Activated naive CD4-positive, alpha-beta T cell treated with anti-CD3 and anti-CD28 coated beads, Interleukin-2, amount 10 ng/mL, durations not matched to agents 7 days and 5 days (primary cell): ENCODE results near the gene GLP1R.

Experiments
- CTCF ChIA-PET: fragments of 350-600 bp; sonication (Branson Sonifier 250); formaldehyde crosslinking; loops from one replicate; lab custom pipeline; 2021; ENCODE audit warnings: antibody characterized with exemption; lab: Charles Lee
- DNase-seq: peaks from one replicate; pipeline ENCODE4 v3.0.0-alpha.2; 2020
- H3K27ac Mint-ChIP-seq: one replicate; pipeline ENCODE4 v1.8.0; 2021; ENCODE audit warnings: mild to moderate bottlenecking, moderate library complexity, mixed read lengths
- H3K27me3 Mint-ChIP-seq: one replicate; pipeline ENCODE4 v1.8.0; 2021; ENCODE audit warnings: mild to moderate bottlenecking, mixed read lengths
- H3K36me3 Mint-ChIP-seq: one replicate; pipeline ENCODE4 v1.8.0; 2021; ENCODE audit warnings: mixed read lengths
- H3K4me1 Mint-ChIP-seq: one replicate; pipeline ENCODE4 v1.8.0; 2021; ENCODE audit warnings: mixed read lengths
- H3K4me3 Mint-ChIP-seq: one replicate; pipeline ENCODE4 v1.8.0; 2021; ENCODE audit warnings: mild to moderate bottlenecking, moderate library complexity, mixed read lengths
- H3K9me3 Mint-ChIP-seq: one replicate; pipeline ENCODE4 v1.8.0; 2021; ENCODE audit warnings: mixed read lengths

The GLP1R gene

DNA sequence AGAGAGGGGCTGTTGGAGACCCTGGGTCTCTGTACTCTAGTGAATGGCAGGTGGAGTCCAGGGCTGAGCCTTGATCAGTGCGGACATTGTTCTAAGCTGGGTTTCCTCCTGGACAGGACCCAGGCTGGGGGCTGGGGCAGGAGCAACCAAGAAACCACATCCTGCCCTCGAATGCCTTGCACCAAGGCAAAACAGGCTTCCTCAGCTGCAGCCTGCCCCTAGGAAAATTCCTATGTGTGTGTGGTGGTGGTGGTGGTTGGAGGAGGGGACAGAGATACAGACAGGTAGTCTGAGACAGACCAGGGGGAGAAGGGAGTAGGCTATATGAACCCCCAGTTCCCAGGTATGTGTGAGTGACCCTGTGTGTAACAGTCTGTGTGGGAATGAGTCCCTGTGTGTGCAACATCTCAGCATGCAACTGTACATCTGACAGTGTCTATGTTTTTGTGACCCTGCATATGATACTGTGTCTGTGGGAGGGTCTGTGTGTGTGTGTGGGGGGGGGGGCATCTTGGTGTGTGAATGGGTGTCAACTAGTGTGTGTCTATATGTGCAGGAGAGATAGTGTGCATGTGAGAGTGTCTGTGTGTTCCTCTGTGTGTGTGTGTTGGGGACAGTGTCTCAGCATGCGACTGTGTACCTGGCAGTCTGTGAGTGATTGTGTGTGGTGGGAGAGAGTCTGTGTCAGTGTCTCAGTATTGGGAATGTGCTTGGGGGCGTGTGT lies 3.0 kb downstream of the GLP1R start:
- H3K27ac Mint-ChIP-seq = no peak overlapping the region
- peaks cover 73% of the 10 kb centered on the region for H3K27me3 Mint-ChIP-seq
- DNase-seq = no peak

DNA sequence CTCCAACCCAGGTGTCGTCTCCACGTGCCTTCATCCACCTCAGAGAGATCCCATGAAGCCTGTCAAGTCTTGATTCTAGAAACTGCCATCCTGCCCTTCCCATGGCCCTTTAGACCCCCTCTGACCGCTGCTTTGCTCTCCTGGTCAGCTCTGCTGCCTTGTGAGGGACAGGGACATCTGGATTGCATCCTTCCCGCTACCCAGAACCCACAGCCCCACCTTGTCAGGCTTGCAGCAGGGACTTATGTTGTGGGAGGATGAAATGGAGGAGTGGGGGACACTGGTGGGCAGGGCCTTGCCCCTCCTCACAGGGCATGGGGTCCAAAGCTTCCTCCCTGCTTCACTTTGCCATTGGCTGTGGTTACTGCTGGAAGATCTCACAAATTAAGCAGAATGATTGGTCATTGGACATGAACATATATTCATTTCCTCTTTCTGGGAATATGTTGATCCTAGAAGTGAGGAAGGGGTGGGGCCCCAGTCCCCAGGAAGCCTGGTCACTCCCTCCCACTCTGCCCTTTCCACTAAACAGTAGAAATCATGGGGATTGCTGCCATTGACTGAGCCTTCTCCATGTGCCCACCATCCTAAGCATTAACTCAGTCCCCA lies 4.5 kb downstream of the GLP1R start:
- CTCF ChIA-PET = no interaction called here
- no peak overlapping the region for H3K4me3 Mint-ChIP-seq
- H3K36me3 Mint-ChIP-seq = no peaks in the 10 kb centered on the region
- no peaks in the 10 kb centered on the region for H3K9me3 Mint-ChIP-seq
- peaks cover 59% of the 10 kb centered on the region for H3K27me3 Mint-ChIP-seq
- peaks cover 11% of the 10 kb centered on the region for H3K4me1 Mint-ChIP-seq
- DNase-seq = no peak
- no peak overlapping the region for H3K27ac Mint-ChIP-seq

More for the DNA sequence above, 3.0 kb downstream of the GLP1R start:
- H3K36me3 Mint-ChIP-seq = no peaks in the 10 kb centered on the region
- peaks cover 11% of the 10 kb centered on the region for H3K4me1 Mint-ChIP-seq
- H3K4me3 Mint-ChIP-seq = no peak overlapping the region
- no peaks in the 10 kb centered on the region for H3K9me3 Mint-ChIP-seq
- CTCF ChIA-PET = interaction anchor here (1.1 to 1.3 kb wide), 2 partner anchors 9 to 253 kb away, joined by 3 read pairs; no protein-coding TSS in a partner anchor

DNA sequence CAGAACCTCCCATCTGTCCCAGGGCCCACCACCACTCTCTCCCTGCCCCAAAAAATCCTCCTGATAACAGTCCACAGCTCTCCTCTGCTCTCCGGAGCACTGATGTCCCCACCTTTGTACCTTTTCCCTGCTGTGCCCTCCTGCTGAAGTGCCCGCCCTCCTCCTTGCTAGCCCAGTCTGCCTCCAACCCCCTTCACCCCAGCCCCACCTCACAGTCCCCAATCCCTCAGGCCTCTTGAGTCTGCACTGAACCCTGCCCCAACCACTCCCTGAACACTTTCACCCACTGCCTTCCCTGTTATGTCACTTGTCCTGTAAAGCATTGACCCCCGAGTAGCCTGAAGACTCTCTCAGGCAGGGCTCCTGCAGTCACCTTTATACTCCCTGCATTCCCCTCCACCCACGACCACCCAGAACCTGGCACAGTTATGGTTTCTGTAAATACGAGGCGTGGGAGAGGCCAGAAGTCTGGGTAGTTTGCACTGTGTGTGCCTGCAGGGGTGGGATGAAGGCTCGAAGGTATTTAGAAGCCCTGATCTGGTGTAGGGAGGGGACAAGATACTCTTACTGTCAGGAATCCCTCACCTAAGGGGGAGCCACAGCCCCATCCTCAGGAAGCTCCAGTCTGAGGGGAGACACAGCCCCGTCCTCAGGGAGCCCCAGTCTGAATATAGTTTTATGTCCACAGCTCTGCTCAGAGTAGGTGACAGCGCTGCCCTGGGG lies 5.4 kb downstream of the GLP1R start:
- Mint-ChIP-seq H3K4me1 (peaks cover 11% of the 10 kb centered on the region), H3K27me3 (peaks cover 51% of the 10 kb centered on the region), H3K27ac (no peak overlapping the region), H3K4me3 (no peak overlapping the region), H3K36me3 (no peaks in the 10 kb centered on the region), H3K9me3 (no peaks in the 10 kb centered on the region)
- DNase-seq = peak; percentile 5
- CTCF ChIA-PET = no interaction called here

DNA sequence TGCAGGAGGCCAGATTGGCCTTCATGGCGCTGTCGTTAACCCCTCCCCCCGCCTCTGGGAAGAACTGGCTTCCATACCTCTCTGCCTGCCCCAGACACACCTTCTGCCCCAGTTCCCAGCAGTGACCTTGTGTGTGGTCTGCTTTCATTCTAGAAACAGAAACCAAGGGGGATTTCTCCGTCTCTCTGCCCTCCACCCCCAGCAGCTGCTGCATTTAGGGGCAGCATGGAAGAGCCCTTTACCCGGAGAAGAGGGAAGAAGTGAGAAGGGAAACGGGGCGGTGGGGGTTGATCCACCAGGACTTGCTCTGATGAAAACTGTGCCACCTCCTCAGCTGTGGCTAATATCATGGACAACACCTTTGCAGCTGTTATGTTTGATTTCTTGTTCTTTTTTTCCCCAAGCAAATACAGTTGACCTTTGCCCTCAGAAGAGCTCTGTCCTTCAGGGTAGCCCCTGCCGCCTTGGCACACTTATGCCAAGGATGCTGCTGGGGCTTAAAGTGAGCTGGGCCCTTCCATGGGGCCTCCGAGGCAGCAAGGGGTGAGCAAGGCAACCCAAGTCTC lies 6.1 kb downstream of the GLP1R start:
- peak; percentile 2 for DNase-seq
- no peaks in the 10 kb centered on the region for H3K9me3 Mint-ChIP-seq
- H3K27ac Mint-ChIP-seq = no peak overlapping the region
- peaks cover 9% of the 10 kb centered on the region for H3K4me1 Mint-ChIP-seq
- H3K36me3 Mint-ChIP-seq = no peaks in the 10 kb centered on the region
- peaks cover 44% of the 10 kb centered on the region for H3K27me3 Mint-ChIP-seq
- no peak overlapping the region for H3K4me3 Mint-ChIP-seq
- CTCF ChIA-PET = no interaction called here

DNA sequence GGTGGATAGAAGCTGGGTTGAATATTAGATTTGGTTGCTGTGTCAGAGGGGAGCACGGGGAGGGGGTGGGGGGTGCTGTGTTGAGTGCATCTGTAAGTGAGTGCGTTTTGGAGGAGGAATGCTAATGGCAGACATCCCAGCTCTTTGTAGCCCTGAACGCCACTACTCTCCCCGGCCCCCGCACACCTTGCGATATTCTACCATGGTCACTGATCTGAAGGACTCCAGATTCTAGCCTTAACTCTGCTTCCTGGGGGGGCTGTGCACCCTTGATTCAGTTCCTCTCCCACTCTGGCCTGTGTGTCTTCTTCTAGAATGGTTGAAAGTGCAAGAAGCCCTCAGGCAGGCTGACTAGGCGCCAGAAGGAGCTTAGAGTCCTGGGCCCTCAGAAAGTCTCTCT lies 7.1 kb downstream of the GLP1R start:
- H3K36me3 Mint-ChIP-seq = no peaks in the 10 kb centered on the region
- H3K27me3 Mint-ChIP-seq = peaks cover 42% of the 10 kb centered on the region
- CTCF ChIA-PET = no interaction called here
- H3K27ac Mint-ChIP-seq = no peak overlapping the region
- no peak overlapping the region for H3K4me3 Mint-ChIP-seq
- H3K4me1 Mint-ChIP-seq = peaks cover 9% of the 10 kb centered on the region
- peak; percentile 2 for DNase-seq
- no peaks in the 10 kb centered on the region for H3K9me3 Mint-ChIP-seq

DNA sequence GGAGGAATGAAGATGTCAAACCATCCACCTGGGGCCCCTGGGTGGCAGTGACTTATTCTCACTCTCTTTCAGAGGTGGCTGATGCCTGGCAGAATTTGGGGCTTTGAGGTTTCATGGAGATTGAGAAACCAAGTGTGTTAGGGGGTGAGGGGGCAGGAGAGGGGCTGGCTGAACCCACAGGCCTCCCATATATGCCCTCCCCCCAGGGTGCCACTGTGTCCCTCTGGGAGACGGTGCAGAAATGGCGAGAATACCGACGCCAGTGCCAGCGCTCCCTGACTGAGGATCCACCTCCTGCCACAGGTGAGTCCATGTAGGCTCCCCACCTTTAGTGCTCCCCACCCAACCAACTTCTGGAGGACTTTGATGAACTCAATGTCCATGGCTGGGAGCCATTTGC lies 7.6 kb downstream of the GLP1R start:
- Mint-ChIP-seq H3K9me3 (no peaks in the 10 kb centered on the region), H3K4me3 (no peak overlapping the region), H3K27ac (no peak overlapping the region), H3K4me1 (peaks cover 8% of the 10 kb centered on the region), H3K36me3 (no peaks in the 10 kb centered on the region), H3K27me3 (peaks cover 41% of the 10 kb centered on the region)
- DNase-seq = no peak
- CTCF ChIA-PET = no interaction called here

DNA sequence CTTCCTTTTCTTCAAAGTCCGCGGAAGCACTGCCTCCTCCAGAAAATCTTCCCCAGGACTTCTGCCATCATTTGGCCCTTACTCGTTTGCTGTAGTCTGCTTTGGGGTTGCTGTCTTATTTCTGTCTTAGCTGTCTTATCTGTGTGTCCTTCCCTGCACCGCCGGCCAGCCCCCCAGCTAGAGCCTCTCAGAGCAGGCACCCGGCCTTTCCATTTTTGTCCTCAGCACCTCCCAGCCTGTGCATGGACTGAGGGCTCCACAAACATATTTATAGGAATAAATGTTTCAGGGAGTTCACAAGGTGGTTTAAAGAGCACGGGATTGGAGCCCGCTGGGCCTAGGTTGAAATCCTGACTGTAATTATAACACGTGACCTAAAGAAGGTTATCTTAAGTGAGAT lies 8.1 kb downstream of the GLP1R start:
- no peaks in the 10 kb centered on the region for H3K9me3 Mint-ChIP-seq
- H3K4me3 Mint-ChIP-seq = no peak overlapping the region
- CTCF ChIA-PET = no interaction called here
- H3K36me3 Mint-ChIP-seq = no peaks in the 10 kb centered on the region
- no peak overlapping the region for H3K27ac Mint-ChIP-seq
- H3K4me1 Mint-ChIP-seq = peaks cover 4% of the 10 kb centered on the region
- H3K27me3 Mint-ChIP-seq = peaks cover 41% of the 10 kb centered on the region
- DNase-seq = no peak

DNA sequence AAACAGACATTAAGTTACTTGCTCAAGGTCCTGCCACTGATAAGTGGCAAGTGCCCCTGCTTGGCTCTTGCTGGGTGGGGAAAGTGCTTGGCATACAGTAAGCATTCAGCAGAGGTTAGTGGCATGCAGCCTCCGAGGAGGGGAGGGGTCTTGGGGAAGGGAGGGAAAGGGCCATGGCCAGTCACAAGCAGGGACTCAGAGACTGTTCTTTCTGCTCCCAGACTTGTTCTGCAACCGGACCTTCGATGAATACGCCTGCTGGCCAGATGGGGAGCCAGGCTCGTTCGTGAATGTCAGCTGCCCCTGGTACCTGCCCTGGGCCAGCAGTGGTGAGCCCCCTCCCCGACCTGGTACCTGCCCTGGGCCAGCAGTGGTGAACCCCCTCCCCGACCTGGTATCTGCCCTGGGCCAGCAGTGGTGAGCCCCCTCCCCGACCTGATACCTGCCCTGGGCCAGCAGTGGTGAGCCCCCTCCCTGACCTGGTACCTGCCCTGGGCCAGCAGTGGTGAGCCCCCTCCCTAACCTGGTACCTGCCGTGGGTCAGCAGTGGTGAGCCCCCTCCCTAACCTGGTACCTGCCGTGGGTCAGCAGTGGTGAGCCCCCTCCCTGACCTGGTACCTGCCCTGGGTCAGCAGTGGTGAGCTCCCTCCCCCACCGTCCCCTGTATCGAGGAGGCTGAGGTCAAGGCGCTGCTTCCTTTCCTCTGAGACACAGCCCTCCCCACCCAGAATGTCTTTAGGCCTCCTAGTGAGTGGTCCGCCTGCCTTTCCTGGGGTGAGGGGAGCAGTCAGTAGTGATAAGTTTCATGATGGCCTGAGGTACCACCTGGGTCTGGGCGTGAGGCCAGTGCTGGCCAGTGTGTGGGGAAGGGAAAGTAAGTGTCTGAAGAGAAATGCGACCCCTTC lies 8.9 kb downstream of the GLP1R start:
- Mint-ChIP-seq H3K4me1 (no peaks in the 10 kb centered on the region), H3K36me3 (no peaks in the 10 kb centered on the region), H3K9me3 (no peaks in the 10 kb centered on the region), H3K27me3 (peaks cover 36% of the 10 kb centered on the region), H3K4me3 (no peak overlapping the region), H3K27ac (no peak overlapping the region)
- CTCF ChIA-PET = no interaction called here
- DNase-seq = no peak

DNA sequence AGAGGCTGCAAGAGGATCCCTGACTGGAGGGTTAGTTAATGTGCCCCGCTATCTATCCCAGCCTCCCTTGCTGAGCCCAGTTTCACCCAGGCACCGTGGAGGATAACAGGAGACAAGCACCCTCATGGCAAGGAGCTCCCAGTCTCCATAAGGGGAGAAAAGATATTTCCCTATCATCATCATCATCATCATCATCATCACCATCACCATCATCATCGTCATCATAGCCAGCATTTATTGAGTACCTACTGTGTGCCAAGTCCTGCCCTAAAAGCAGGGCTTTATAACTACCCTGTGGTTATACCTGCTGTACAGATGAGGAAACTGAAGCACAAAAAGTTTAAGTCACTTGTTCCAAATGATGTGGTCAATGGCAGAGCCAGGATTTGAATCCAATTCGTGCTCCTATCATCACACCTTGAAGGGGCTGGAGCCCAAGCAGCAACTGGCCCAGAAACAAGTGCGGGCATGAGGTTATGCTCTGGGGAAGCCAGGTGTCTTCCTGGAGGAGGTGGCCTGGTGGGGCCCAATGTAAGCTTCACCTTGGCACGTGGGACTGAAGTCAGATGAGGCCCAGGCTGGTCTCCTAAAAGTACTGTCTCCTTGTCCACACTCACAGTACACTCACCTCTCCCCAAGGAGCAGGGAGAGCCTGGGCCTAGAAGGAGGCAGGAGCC lies 10.0 kb downstream of the GLP1R start:
- Mint-ChIP-seq H3K36me3 (no peaks in the 10 kb centered on the region), H3K4me3 (no peak overlapping the region), H3K27ac (no peak overlapping the region), H3K4me1 (no peaks in the 10 kb centered on the region), H3K27me3 (peaks cover 31% of the 10 kb centered on the region), H3K9me3 (no peaks in the 10 kb centered on the region)
- no peak for DNase-seq
- CTCF ChIA-PET = no interaction called here

DNA sequence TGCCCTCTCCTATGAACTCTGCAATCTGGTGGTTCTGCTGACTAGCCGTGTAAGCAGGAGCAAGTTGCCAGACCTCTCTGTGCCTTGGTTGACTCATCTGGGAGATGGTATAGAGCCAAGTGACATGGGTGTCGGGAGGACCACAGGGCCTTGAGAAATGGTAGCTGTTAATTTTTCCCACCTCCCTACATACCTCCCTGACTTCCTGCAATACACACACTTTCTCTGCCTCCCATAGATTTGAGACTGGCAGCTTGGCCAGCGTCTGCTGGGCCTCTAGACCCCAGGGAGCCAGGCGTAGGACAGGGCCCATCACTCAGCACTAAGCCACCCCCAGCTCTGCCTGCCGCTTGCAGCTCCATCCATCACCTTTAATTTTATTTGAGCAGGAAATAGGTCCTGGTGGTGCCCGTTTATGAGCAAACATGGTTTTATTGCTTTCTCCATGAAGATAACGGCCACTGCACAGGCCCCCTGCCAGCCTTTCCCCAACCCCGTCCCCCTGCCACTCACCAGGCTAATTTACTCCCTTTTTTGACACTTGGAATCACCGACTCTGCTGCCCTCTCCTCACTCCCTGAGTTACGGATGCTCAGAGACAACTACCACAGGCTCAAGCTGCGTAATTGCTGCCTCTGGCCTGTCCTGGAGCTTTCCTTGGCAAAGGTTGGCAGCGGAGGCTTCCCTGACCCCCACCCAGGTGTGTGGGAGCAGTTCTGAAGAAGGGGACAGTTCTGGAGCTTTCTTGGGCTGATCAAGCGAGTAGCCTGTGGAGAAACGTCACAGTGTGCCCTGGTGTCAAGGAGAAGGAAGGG lies 11.1 kb downstream of the GLP1R start:
- Mint-ChIP-seq H3K27me3 (peaks cover 42% of the 10 kb centered on the region), H3K27ac (no peak overlapping the region), H3K4me1 (no peaks in the 10 kb centered on the region), H3K9me3 (no peaks in the 10 kb centered on the region), H3K36me3 (no peaks in the 10 kb centered on the region), H3K4me3 (no peak overlapping the region)
- CTCF ChIA-PET = interaction anchor here (0.8 kb wide), 1 partner anchor 29 kb away, joined by 4 read pairs; no protein-coding TSS in a partner anchor
- DNase-seq = no peak

DNA sequence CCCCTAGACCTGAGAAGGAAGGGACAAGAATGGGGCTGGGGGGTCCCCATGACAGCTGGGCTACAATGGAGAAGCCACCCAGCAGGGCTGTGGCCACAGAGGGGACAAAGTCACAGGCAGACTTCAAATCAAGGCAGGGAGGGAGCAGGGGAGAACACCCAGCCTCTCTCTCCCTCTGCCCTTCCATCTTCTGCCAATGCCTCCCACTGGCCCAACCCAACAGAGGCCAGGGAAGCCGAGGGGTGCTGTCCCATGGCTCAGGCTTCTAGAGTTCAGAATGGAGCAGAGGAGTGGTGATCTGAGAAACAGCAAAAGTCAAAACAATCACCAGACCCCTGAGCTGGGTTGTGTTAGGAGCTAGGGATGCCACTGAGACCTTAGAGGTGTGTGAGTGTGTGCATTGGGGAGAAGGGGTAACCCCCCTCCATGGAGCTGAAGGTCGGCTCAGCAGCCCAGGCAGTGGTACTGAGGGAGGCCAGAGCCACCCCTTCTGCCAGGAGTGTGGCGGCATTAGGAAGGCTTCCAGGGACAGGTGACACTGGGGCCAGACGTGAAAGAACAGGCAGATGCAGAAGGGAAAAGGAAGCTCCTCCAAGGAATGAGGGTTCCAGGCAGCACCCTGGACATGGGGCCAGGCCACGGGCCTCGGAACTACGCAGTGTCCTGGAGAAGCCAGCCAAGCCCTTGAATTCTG lies 12.0 kb downstream of the GLP1R start:
- Mint-ChIP-seq H3K27ac (no peak overlapping the region), H3K4me3 (no peak overlapping the region), H3K36me3 (no peaks in the 10 kb centered on the region), H3K27me3 (peaks cover 42% of the 10 kb centered on the region), H3K4me1 (no peaks in the 10 kb centered on the region), H3K9me3 (no peaks in the 10 kb centered on the region)
- CTCF ChIA-PET = interaction anchor here (0.8 to 2.0 kb wide), 2 partner anchors 28 to 31 kb away, joined by 4 read pairs; no protein-coding TSS in a partner anchor
- DNase-seq = no peak

DNA sequence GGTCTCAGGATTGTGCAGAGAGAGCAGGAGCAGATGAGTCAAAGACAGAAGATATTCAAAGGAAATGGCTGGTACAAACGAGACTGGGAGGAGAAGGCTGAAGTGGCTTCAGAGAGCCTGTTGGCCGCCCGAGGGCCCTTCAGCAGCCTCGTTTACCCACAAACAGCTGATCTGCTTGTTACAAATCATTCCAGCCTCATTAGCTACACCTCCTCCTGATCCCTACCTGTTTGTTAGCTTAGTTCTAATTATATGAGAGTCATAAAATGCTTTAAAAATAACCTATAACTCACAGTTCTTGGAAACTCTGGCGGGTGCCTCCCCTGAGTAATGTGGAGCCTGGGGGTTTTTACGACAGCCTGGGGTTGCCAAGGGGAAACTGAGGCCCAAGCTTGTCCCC lies 12.6 kb downstream of the GLP1R start:
- Mint-ChIP-seq H3K27ac (peak overlapping the region; percentile 24), H3K9me3 (no peaks in the 10 kb centered on the region), H3K36me3 (no peaks in the 10 kb centered on the region), H3K4me3 (no peak overlapping the region), H3K4me1 (no peaks in the 10 kb centered on the region), H3K27me3 (peaks cover 38% of the 10 kb centered on the region)
- CTCF ChIA-PET = interaction anchor here (2.0 kb wide), 1 partner anchor 32 kb away, joined by 4 read pairs; no protein-coding TSS in a partner anchor
- no peak for DNase-seq
